Panc1 (cell line): ENCODE data around the gene SIL1. TPM values are rescaled to one million over a fixed set of nuclear protein-coding genes. Genes with fewer than 3 reads are reported as not detected.

Source experiments
- ATAC-seq: fragments of 200-7000 bp; cut with Tn5 transposase; 2 replicates; pipeline ENCODE4 v1.9.1; 2020; ENCODE audit warnings: mild to moderate bottlenecking, moderate library complexity
- BruUV-seq: library from RNA; stranded (reverse); fragments of 400-500 nt; replicated peaks from 2 replicates; lab custom pipeline; 2021; lab: Mats Ljungman, UMichigan
- CTCF ChIA-PET: fragments of 300-600 bp; sonication (Branson Sonifier 250); formaldehyde crosslinking; loops from one replicate; lab custom pipeline; 2022; ENCODE audit warnings: antibody characterized with exemption; lab: Charles Lee
- POLR2A ChIA-PET: fragments of 300-600 bp; sonication (Branson Sonifier 250); formaldehyde crosslinking; loops from one replicate; lab custom pipeline; 2022; ENCODE audit warnings: antibody characterized with exemption; lab: Charles Lee
- DNase-seq: peaks from one replicate; pipeline ENCODE4 v3.0.0-alpha.2; 2010; ENCODE audit warnings: low read depth, low spot score
- H3K27ac ChIP-seq: 2 replicates; pipeline ENCODE4 v1.5.1; 2011; ENCODE audit warnings: mild to moderate bottlenecking, low read length, inconsistent platforms
- H3K27me3 ChIP-seq: fragments of 200-500 bp; sonication (Bioruptor generic); 2 replicates; pipeline ENCODE4 v1.6.0; 2014; ENCODE audit warnings: low read length, inconsistent platforms; ENCODE audit not compliant: control insufficient read depth, insufficient read depth
- H3K36me3 ChIP-seq: fragments of 200-500 bp; sonication (Bioruptor generic); 2 replicates; pipeline ENCODE4 v1.5.1; 2014; ENCODE audit warnings: inconsistent platforms, mild to moderate bottlenecking, low read length, moderate library complexity; ENCODE audit not compliant: control insufficient read depth, insufficient read depth
- H3K4me1 ChIP-seq: 2 replicates; pipeline ENCODE4 v1.5.1; 2011; ENCODE audit warnings: inconsistent platforms, mild to moderate bottlenecking, low read length, moderate library complexity; ENCODE audit not compliant: control insufficient read depth, insufficient read depth
- H3K4me3 ChIP-seq, 2 experiments: 2 replicates each; pipeline ENCODE4 v1.5.1; 2011 to 2012; ENCODE audit warnings: low read depth in 2 of 2, low read length in 2 of 2, mild to moderate bottlenecking in 2 of 2, inconsistent platforms in 1 of 2, moderate library complexity in 1 of 2
- H3K9me3 ChIP-seq: fragments of 200-500 bp; sonication (Bioruptor generic); 2 replicates; pipeline ENCODE4 v1.5.1; 2014; ENCODE audit warnings: low read depth, mild to moderate bottlenecking, inconsistent platforms, low read length, moderate library complexity; ENCODE audit not compliant: control insufficient read depth, insufficient read depth
- POLR2AphosphoS5 ChIP-seq: IDR thresholded peaks from 2 replicates; pipeline ENCODE4 v1.6.1; 2012; ENCODE audit warnings: mild to moderate bottlenecking, low read depth, low read length, moderate library complexity
- SIN3A ChIP-seq: IDR thresholded peaks from 2 replicates; pipeline ENCODE4 v1.6.1; 2012; ENCODE audit warnings: low read depth, mild to moderate bottlenecking, low read length, moderate library complexity, borderline replicate concordance; ENCODE audit not compliant: insufficient read depth
- TCF7L2 ChIP-seq: IDR thresholded peaks from 2 replicates; pipeline ENCODE4 v1.6.1; 2011; ENCODE audit warnings: mild to moderate bottlenecking, low read depth, low read length, inconsistent platforms
- in situ Hi-C: cut with HindIII; loops from 2 replicates; pipeline ENCODE4 v1.10.0; 2016; ENCODE audit warnings: low sequenced_read_pairs, low pct_unique_long_range_greater_than_20kb
- intact Hi-C: fragments of 100-400 bp; cut with micrococcal nuclease; formaldehyde crosslinking; loops from one replicate; pipeline ENCODE4 v1.10.0; 2022; ENCODE audit not compliant: unreplicated experiment
- total RNA-seq: library from RNA; stranded (reverse); gene quantifications from one replicate; pipeline ENCODE4 v1.2.1, GENCODE V29; 2021; ENCODE audit not compliant: unreplicated experiment
- TF ChIP-seq, protein P1 (sequence below): fragments of 450-650 bp; IDR thresholded peaks from 2 replicates; pipeline ENCODE4 v1.5.1; 2017; ENCODE audit warnings: mild to moderate bottlenecking
- TF ChIP-seq, protein P2 (sequence below), 2 experiments: IDR thresholded peaks; 2 replicates each; pipeline ENCODE4 v1.6.1; 2011 to 2012; ENCODE audit warnings: low read depth in 2 of 2, control low read depth in 1 of 2, low read length in 1 of 2, mild to moderate bottlenecking in 1 of 2, moderate library complexity in 1 of 2; ENCODE audit not compliant: insufficient read depth in 1 of 2

The SIL1 gene
- total RNA-seq, 1 experiment from 2014 or later, result 35.4 TPM

DNA sequence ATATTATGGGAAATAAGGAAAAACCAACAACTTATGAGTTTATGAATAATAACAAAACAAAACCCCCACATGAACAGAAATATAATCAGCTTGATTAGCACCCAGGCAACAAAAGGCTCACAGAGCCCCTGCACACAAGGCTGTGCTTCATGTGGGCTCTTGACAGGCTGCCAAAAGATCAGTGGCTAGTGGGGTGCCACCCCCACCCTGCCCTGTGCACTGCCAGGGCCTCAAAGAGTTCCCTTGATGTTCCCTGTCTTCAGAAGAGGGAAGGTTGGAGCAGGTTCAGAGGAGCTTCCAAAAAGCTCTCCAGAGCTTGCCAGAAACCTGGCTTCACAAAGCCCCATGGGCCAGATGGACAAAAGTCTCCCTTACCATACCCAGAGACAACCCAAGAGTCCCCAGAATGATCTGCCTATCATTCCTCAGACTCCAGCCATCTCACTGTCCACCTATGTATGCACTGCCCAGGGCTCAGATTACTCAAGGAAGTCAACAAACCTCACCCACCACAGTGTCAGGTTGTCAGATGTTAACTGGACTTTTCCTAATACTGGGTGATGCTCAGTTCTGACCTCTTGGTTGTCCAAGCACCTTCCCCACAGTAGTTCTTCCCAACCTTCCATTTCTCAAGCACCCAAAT, 87.5 kb downstream of the SIL1 start:
- no peak overlapping the region for H3K4me3 ChIP-seq
- H3K27ac ChIP-seq, result no peak overlapping the region
- BruUV-seq, result no TSS peak
- in situ Hi-C loops, result no loop called here
- POLR2A ChIA-PET, result no interaction called here
- H3K9me3 ChIP-seq, result no peaks in the 10 kb centered on the region
- DNase-seq (no peak), ATAC-seq (no peak)
- intact Hi-C loops, result no loop called here
- TF ChIP-seq, protein P1, sequence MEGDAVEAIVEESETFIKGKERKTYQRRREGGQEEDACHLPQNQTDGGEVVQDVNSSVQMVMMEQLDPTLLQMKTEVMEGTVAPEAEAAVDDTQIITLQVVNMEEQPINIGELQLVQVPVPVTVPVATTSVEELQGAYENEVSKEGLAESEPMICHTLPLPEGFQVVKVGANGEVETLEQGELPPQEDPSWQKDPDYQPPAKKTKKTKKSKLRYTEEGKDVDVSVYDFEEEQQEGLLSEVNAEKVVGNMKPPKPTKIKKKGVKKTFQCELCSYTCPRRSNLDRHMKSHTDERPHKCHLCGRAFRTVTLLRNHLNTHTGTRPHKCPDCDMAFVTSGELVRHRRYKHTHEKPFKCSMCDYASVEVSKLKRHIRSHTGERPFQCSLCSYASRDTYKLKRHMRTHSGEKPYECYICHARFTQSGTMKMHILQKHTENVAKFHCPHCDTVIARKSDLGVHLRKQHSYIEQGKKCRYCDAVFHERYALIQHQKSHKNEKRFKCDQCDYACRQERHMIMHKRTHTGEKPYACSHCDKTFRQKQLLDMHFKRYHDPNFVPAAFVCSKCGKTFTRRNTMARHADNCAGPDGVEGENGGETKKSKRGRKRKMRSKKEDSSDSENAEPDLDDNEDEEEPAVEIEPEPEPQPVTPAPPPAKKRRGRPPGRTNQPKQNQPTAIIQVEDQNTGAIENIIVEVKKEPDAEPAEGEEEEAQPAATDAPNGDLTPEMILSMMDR, result no peak
- TF ChIP-seq, protein P2, sequence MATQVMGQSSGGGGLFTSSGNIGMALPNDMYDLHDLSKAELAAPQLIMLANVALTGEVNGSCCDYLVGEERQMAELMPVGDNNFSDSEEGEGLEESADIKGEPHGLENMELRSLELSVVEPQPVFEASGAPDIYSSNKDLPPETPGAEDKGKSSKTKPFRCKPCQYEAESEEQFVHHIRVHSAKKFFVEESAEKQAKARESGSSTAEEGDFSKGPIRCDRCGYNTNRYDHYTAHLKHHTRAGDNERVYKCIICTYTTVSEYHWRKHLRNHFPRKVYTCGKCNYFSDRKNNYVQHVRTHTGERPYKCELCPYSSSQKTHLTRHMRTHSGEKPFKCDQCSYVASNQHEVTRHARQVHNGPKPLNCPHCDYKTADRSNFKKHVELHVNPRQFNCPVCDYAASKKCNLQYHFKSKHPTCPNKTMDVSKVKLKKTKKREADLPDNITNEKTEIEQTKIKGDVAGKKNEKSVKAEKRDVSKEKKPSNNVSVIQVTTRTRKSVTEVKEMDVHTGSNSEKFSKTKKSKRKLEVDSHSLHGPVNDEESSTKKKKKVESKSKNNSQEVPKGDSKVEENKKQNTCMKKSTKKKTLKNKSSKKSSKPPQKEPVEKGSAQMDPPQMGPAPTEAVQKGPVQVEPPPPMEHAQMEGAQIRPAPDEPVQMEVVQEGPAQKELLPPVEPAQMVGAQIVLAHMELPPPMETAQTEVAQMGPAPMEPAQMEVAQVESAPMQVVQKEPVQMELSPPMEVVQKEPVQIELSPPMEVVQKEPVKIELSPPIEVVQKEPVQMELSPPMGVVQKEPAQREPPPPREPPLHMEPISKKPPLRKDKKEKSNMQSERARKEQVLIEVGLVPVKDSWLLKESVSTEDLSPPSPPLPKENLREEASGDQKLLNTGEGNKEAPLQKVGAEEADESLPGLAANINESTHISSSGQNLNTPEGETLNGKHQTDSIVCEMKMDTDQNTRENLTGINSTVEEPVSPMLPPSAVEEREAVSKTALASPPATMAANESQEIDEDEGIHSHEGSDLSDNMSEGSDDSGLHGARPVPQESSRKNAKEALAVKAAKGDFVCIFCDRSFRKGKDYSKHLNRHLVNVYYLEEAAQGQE (IDR thresholded peaks at IDR 0.05; ENCODE audit: insufficient read depth in 1 of 2, low read depth in 2 of 2, low read length in 1 of 2), result no peak
- TF ChIP-seq SIN3A (no peak), POLR2AphosphoS5 (no peak), TCF7L2 (no peak)
- no peaks in the 10 kb centered on the region for H3K27me3 ChIP-seq
- no peaks in the 10 kb centered on the region for H3K36me3 ChIP-seq
- CTCF ChIA-PET, result no interaction called here
- no peaks in the 10 kb centered on the region for H3K4me1 ChIP-seq

DNA sequence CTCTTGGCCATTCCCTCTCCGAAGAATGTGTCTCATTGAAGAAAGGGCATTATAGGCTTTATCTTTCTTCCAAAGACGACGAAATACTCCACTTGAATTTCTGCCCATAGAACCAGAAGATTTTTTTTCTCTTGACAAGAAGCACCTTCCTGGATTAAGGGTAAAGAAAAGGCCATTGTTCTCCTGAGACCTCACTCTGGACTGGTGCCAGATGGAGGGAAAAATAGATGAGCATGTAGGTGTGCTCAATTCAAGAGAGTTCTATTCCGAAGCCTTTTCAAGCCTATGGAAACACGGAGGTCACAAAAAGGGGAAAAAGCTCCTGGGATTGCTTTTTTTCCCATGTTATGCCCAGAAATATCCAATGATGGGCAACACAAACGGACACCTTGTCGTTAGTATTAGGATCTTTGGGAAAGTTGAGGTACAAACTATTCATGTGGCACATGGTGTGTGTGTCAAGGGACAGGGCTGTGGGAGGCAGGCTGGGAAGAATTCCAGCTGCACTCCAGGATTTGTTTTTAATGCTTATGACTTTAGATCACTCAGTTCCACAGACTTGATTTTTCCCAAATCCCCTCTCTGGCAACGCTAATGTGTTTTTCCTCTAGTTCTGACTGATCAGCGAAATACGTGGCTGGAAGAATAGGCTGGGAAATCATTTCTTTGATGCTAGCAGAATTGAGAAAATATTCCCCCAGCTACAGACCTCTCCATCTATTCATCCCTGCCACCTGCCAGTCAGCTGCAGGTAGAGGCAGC, 89.9 kb downstream of the SIL1 start:
- DNase-seq (no peak), ATAC-seq (no peak)
- in situ Hi-C loops, result no loop called here
- no TSS peak for BruUV-seq
- no peaks in the 10 kb centered on the region for H3K4me1 ChIP-seq
- no peaks in the 10 kb centered on the region for H3K36me3 ChIP-seq
- intact Hi-C loops, result no loop called here
- no peaks in the 10 kb centered on the region for H3K9me3 ChIP-seq
- no peaks in the 10 kb centered on the region for H3K27me3 ChIP-seq
- TF ChIP-seq TCF7L2 (no peak), POLR2AphosphoS5 (no peak), SIN3A (no peak)
- TF ChIP-seq, protein P2 (IDR thresholded peaks at IDR 0.05; ENCODE audit: insufficient read depth in 1 of 2, low read depth in 2 of 2, low read length in 1 of 2), result no peak
- TF ChIP-seq, protein P1, result no peak
- POLR2A ChIA-PET, result interaction anchor here (0.7 kb wide), 1 partner anchor 20 kb away, joined by 6 read pairs; no protein-coding TSS in a partner anchor
- CTCF ChIA-PET, result no interaction called here
- H3K4me3 ChIP-seq, result no peak overlapping the region
- no peak overlapping the region for H3K27ac ChIP-seq
